HG03175 (cell line): ENCODE measurements around the gene MYL12A.
"Not testable (repeated sequence)": the region's sequence is repeated elsewhere in the genome, so short reads cannot be mapped to it uniquely, and the experiment has no call there.

Source experiments
- ATAC-seq: cut with Tn5 transposase; IDR thresholded peaks from one replicate; pipeline ENCODE4 v1.9.1; 2021; ENCODE audit warnings: mild to moderate bottlenecking, moderate library complexity; ENCODE audit not compliant: unreplicated experiment

Gene MYL12A

DNA sequence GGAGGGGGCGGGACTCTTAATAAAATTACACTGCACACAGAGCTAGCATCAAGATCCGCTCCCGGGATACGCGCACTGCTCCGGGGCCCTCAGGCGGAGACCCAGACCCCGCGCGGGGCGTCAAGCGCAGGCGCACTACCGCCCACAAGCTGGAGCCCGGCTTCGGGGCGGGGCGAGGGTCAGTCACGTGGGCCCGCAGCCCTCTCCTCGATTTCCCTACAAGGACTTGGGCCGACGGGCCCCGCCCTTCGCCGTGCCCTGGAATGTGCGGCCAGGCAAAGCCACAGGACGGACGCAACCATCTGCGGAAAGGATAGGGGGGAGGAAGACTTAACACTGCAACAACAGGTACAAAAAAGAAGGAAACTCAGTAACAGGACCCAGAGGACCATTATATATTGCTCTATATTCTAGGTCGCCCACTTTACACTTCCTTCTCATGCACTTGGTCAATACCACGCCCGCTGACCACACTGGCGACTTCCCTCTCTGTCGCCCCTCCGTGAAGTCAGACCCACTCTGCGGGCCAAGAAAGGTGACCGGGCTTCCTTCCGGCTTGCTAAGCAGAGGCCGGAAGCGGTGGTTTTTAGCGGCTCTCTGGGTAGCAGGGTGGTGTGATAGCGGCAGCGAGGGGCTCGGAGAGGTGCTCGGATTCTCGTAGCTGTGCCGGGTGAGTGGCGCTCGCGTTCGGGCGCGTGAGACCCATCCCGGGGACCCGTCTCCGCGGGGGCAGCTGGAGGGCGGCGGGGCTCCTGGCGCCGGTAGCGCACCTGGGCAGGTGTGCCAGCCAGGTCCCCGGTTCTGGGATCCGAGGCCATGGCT, at the start of gene MYL12A:
TSS of gene MYL12A (plus strand) at position 562 of the 822 bp plus-strand sequence. CDS start 5,447 bp downstream, outside the sequence.
- peak; percentile 86 for ATAC-seq

DNA sequence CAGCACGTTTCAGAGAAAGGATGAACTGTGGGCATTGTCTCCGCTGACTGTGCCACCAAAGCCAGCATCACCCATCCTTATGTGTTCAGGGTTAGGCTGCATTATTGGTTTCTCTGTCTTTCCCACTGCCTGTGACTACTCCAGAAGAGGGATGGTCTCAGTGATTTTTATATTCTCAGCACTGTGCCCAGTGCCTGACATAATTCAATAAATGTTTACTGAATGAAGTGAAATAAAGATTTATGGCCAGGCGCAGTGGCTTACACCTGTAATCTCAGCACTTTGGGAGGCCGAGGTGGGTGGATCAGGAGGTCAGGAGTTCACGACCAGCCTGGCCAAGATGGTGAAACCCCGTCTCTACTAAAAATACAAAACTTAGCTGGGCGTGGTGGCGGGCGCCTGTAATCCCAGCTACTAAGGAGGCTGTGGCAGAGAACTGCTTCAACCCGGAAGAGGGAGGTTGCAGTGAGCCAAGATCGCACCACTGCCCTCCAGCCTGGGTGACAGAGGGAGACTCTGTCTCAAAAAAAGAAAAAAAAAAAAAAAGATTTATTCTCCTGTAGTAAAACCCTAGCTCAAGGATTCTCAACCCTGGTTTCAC, 49.2 kb upstream of the MYL12A start:
- not testable (repeated sequence) for ATAC-seq

- no peak for ATAC-seq
These were observed 47.5 kb upstream of the MYL12A start for GRCh38 chr18:3199942-3200645.

GRCh38 chr18:3205239-3205638, 42.4 kb upstream of the MYL12A start:
- no peak for ATAC-seq

GRCh38 chr18:3207565-3207964, 40.0 kb upstream of the MYL12A start:
- ATAC-seq = no peak

- ATAC-seq = peak; percentile 83
These were observed 37.6 kb upstream of the MYL12A start for GRCh38 chr18:3209859-3210569.

DNA sequence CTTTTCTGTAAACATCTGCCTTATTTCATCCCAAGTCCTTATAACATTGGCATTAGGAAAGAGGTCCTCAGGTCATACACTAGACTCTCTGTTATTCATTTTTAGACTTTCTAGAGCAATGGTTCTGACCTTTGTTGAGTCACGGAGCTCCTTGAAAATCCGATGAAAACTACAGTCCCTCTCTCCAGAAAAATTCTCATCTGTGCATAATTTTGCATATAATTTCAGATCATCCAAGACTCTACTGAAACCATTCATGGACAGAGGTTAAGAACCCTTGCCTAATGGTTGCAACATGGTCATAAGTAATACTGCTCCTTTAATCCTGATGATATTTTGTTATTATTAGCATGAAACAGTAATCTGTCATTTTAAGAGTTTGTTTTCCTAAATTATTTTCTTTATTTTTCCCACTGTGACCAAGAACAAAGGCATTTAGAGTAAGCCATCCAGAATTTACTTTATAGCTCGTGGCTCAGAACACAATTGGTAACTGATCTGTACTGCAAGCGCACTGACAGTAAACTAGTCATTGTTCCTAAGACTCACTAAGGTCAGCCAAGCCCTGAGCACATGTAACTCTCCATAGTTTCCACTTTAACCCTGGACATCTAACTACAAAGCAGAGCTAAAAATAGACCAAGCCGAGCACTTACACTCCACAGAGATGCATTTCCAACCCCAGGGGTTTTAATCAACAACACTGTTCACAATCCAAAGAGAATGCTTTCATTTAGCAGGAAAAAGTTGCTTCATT, 36.2 kb upstream of the MYL12A start:
- no peak for ATAC-seq

- ATAC-seq = no peak
These were observed 34.9 kb upstream of the MYL12A start for GRCh38 chr18:3212657-3213056.

DNA sequence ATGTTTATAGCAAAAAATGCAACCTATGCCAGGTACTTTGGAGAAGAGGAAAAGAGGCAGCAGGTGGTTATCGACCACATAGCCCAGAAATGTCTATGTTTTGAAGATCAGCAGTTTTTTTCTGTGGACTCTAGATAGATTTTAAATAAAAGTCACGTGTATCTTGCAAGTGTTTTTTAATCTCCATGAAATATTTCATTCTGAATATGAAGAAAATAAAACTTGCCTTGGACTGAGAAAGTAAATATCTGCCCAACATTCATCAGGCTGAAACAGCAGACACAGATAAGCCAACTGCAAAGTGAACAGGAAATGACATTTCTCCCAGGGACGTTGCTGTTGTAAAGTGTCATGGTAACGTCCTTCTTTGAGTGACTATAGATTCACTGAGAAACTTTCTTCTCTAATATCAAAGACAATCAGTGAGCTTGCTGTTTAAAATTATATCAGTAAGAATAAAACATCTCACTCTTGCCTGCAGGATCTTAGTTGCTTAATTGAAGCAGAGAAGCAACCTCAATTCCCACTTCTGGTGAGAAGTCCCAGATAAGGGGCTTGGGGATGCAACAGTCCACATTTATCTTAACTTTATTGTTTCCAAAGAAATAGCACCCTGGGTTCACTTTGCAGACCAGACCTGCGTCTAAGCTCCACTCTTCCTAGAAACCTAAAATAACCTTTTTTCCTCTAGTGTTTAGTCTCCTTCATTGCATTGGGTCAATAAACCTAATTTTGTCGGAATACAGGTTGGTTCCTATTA, 34.1 kb upstream of the MYL12A start:
- peak; percentile 55 for ATAC-seq

- ATAC-seq = no peak
These were observed 32.6 kb upstream of the MYL12A start for GRCh38 chr18:3214855-3215637.

GRCh38 chr18:3216987-3217386, 30.6 kb upstream of the MYL12A start:
- no peak for ATAC-seq

- no peak for ATAC-seq
These were observed 29.5 kb upstream of the MYL12A start for GRCh38 chr18:3217948-3218647.

GRCh38 chr18:3218819-3219218, 28.8 kb upstream of the MYL12A start:
- no peak for ATAC-seq

DNA sequence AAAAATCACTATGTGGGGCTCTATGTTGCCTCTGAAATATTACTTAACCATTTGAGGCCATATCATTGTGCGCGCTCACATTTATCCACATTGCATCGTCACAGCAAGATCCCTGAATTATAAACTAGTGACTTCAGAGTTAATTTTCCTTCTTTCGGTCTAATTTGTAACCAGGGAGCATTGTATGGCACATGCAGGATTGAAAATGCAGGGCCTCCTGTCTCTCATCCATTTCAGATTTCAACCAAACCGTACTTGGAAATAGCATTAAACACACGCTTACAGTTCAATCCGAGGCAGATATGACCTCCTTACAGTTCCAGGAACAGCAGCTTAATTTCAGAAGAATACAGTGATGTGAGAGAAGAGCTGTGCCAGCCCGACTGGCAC, 28.4 kb upstream of the MYL12A start:
- ATAC-seq = no peak

GRCh38 chr18:3219631-3220335, 27.8 kb upstream of the MYL12A start, which contains the start of gene MYOM1:
Gene MYOM1 (minus strand): TSS chr18:3219968. CDS start chr18:3215223, 4,745 bp downstream.
- no peak for ATAC-seq

DNA sequence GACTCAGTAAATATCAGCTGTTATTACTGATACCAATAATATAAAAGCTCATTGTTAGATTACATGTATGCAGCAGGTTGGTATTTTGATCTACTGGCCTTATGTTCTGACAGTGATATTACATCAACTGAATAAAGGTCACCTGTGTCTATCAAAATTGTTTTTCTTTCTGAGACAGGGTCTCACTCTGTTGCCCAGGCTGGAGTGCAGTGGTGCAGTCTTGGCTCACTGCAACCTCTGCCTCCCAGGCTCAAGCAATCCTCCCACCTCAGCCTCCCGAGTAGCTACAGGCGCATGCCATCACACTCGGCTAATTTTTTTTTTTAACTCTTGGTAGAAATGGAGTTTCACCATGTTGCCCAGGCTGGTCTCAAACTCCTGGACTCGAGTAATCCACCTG, 26.7 kb upstream of the MYL12A start:
- not testable (repeated sequence) for ATAC-seq

- ATAC-seq = no peak
These were observed 26.1 kb upstream of the MYL12A start for GRCh38 chr18:3221496-3221895.

GRCh38 chr18:3223356-3223755, 24.2 kb upstream of the MYL12A start:
- no peak for ATAC-seq
